Mesangial cell (primary cell): Measurements from ENCODE around the gene OR6C70. TPM values are rescaled to one million over a fixed set of nuclear protein-coding genes. Genes with fewer than 3 reads are reported as not detected.

Source experiments
- total RNA-seq: library from RNA; depleted of rRNA; stranded (reverse); fragments of >200 nt; gene quantifications from 2 replicates; pipeline ENCODE4 v1.2.3, GENCODE V29; 2015

The OR6C70 gene
- not detected in 2 replicates for total RNA-seq

DNA sequence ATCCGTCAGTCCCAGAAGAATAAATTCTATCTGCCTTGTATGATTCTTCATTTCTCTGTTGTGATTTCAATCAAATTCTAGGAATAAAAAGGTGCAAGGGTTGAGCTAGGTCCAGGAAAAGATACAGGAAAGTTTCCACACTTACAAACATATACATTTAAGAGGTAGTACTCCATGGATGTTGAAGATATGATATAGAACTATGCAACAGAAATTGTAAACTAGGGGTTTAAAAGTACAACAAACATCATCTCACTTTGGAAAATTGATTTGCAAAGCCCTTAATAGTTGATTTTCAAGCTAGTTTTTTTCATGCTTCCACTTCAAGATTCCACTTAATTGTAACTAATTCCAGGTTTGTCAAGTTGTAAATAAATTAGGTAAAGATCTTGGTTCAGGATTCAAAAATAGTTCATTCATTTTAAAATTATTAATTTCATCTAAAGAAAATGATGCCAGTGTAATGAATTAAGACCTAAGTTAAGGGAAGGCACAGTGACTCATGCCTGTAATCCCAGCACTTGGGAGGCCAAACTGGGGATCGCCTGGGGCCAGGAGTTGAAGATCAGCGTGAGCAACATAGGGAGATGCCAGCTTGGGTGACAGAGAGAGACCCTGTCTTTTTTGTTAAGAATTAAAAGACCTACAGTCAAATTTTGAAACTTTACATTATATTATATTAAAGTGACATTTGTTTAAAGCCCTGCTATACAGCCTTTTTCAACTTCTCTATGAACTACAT is at the start of gene OR6C70:
Gene OR6C70 (minus strand): TSS at position 51 of the 742 bp plus-strand sequence. CDS start 0 bp downstream, at position 51.

DNA sequence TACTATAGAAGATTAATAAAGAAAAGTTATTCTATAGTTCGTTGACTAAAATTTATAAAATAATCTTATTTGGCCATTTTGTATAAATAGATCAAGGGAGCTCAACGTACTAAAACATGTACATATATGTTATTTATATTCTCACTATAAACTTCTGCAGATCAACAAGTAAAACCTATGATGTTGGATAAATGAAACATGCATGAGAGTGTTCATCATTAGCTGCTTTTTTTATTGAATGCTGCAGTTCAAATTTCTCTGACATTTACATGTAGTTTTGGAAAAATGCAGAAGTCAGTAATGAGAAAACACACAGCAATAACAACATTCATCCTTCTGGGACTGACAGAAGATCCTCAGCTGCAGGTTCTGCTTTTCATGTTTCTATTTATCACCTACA is 22.1 kb upstream of the OR6C70 start, which contains the start of gene OR6C68:
Gene OR6C68 (plus strand): TSS at position 301 of the 400 bp plus-strand sequence. CDS start 0 bp downstream, at position 301.

DNA sequence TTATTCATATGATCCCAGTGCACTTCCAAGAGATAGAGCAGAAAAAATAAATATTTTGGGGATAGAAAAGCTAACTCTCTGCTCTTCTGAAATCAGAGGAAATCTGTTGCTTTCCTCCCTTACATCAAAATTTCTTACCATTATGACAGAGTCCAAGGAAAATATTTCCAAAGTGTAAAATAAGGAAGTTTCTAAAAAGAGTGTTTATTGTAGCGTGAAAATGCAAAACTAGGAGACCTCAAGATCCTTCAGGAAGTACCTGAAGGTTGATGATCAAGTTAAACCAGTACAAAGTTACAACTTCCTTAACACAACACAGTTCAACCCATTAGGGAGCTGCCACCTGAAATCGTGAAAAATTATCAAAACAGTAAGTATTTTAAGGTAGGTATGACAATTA is 26.2 kb downstream of the OR6C70 start, which contains the start of gene OR6C2:
Gene OR6C2 (plus strand): TSS at position 301 of the 400 bp plus-strand sequence. CDS start 8,138 bp downstream, outside the sequence.

DNA sequence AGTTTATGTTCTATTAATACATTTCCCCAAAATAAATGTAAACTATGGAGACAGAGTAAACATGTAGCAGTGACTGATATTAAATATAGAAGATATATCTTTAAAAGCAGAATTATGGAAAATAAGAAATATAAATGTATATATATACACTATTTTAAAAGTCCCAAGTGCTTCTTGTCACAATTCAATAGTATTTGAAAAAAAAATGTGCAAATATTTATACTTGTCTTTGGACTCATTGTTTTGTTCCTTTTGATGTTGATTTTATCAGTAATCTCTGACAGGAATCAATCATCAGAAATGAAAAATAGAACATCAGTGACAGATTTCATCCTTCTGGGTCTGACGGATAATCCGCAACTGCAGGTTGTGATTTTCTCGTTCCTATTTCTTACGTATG is 44.0 kb downstream of the OR6C70 start, which contains the start of gene OR6C76:
Gene OR6C76 (plus strand): TSS at position 301 of the 400 bp plus-strand sequence. CDS start 0 bp downstream, at position 301.

Other genes with a start within 250 kb of the OR6C70 start
- not detected in 2 replicates for gene OR10A7, start 249.1 kb downstream of the OR6C70 start, total RNA-seq
- not detected in 2 replicates for gene OR6C74, start 225.5 kb downstream of the OR6C70 start, total RNA-seq
- not detected in 2 replicates for gene OR6C6, start 173.6 kb downstream of the OR6C70 start, total RNA-seq
- gene OR6C1, start 155.8 kb downstream of the OR6C70 start, total RNA-seq, result not detected in 2 replicates
- not detected in 2 replicates for gene OR6C3, start 139.4 kb downstream of the OR6C70 start, total RNA-seq
- gene OR6C75, start 107.2 kb downstream of the OR6C70 start, total RNA-seq, result not detected in 2 replicates
- not detected in 2 replicates for gene OR6C65, start 69.6 kb downstream of the OR6C70 start, total RNA-seq
- gene OR6C76, start 43.9 kb downstream of the OR6C70 start, total RNA-seq, result not detected in 2 replicates
- gene OR6C2, start 26.1 kb downstream of the OR6C70 start, total RNA-seq, result not detected in 2 replicates
- gene OR6C68, start 22.2 kb upstream of the OR6C70 start, total RNA-seq, result not detected in 2 replicates
- not detected in 2 replicates for gene OR6C4, start 79.5 kb upstream of the OR6C70 start, total RNA-seq
- not detected in 2 replicates for gene OR2AP1, start 102.3 kb upstream of the OR6C70 start, total RNA-seq
- not detected in 2 replicates for gene OR10P1, start 166.8 kb upstream of the OR6C70 start, total RNA-seq
- 1.8 and 7.1 TPM in 2 replicates for gene ITGA7, start 237.8 kb upstream of the OR6C70 start, total RNA-seq
- gene BLOC1S1, start 245.9 kb upstream of the OR6C70 start, total RNA-seq, result 160 and 169 TPM in 2 replicates